ENCODE results near the gene NAT16.
A peak's percentile ranks its signal among the peaks of the same experiment; 100 is the strongest.
"Not testable (repeated sequence)": the region's sequence is repeated elsewhere in the genome, so short reads cannot be mapped to it uniquely, and the experiment has no call there.

The NAT16 gene

DNA sequence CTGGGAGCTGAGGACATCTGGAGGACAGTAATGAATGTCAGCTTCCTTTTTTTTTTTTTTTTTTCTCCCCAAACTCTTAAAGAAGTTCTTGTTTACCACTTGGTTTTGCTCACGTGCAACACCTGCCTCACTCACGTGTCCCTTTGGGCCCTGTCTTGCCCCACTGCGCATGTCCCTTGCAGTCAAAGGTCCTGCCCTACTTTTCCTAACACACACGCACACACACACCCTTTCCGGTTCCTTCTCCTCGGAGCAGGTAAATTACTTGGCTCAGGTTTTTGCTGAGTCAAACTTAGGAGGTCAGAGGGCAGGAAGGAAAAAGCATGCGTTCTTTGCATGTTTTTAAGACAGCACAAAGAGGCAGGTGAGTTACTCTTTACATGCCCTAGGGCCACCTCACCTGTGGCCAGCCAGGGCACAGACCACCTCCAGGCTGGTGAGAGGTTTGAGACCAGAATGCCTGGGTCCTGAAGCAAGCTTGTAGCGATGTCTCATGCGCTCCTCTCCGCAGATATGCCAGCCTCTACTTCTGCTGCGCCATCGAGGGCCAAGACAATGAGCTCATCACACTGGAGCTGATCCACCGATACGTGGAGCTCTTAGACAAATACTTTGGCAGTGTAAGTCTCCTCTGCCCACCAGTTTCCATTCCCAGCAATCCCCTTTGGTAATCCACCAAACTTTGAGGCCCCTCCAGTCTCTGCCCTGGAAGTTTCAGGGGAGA lies 23.1 kb downstream of the NAT16 start:
- peak; percentile 9 for DNase-seq

DNA sequence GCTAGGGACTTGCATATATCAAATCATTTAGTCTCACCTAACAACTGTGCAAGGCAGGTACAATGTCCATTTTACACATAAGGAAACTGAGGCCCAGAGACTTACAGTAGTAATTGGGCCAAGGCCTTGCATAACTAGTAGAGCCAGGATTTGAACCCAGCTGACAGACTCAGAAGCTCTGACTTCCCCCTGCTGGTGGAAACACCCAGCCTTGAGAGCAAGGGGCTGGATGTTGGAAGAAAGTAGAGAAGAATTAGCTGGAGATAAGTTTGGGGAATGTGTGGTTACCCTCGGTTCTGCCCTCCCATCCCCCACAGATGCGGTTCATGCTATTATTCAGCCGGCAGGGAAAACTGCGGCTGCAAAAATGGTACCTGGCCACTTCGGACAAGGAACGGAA lies 23.8 kb downstream of the NAT16 start:
- no peak for DNase-seq

DNA sequence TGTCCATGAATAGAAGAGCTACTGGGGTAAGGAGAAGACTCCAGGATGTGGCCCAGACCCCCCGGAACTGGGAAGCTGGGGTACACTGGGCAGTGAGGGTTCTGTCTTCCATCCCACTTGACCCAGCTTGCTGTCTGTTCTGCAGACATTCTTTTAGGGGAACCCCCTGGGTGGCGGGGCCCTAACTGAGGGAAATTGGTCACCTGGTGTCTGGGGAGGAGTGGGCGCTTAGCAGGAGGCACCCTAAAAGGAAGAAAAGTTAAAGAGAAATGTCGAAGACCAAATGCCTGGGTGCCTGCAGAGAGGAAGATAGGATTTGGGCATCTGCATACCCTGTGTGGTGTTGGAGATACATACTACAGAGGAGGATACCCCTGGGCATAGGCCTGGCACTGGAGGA lies 24.8 kb downstream of the NAT16 start:
- no peak for DNase-seq

DNA sequence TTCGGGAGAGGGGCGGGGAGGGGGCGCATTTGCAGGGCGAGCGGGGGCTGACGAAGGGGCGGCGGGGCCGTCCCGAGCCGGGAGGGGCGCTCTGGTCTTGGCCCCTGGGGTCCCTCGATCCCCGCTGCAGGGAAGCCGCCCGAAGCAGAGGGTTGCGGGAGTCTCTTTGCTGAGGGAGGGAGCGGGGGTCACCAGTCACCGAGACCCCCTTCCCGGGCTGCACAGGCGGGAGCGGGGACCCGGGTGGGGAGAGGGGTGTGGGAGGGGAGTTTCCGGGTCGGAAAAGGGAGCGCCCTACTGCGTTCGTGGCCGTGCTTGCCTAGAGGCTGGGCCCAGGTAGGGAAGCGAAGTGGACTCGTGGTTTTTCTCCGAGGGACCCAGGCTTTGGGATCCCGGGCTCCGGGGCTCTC lies 25.4 kb downstream of the NAT16 start:
- no peak for DNase-seq

DNA sequence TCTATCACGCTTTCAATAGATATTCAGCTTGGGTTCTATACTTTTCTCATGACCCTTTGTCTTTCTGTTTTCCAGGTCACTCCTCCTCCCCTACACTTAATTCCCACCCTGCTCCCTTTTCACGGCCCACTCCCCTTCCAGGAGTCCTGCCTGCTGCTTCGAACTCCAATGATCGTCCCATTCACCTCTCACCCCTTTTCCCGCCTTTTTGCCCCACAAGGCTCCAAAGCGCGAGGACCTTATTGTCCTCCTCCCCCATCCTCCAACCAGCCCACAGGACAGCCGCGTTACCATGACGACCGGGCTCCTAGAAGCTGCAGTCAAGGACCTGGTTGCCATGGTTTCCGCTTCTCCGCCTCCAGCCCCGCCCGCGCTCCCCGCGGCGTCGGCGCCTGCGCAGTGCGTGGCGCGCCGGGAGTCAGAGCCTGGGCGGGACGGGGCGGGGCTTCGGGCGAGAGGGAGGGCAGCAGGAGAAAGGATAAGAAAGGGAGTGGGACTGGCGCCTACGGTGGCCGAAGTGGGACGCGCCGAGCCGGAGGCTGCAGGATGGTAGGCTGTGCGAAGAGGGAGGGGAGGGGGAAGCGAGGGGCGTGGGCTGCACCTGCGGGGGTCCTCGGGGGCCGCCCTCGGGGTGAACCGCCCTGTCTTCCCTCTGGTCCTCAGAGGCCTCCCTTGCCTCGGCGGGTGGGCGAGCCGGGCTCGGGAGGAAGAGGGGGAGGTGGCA lies 26.0 kb downstream of the NAT16 start, which contains the start of gene AP1S1:
TSS of gene AP1S1 (plus strand) at position 508 of the 724 bp plus-strand sequence. CDS start at position 547, 39 bp downstream.
- peak; percentile 99 for DNase-seq

DNA sequence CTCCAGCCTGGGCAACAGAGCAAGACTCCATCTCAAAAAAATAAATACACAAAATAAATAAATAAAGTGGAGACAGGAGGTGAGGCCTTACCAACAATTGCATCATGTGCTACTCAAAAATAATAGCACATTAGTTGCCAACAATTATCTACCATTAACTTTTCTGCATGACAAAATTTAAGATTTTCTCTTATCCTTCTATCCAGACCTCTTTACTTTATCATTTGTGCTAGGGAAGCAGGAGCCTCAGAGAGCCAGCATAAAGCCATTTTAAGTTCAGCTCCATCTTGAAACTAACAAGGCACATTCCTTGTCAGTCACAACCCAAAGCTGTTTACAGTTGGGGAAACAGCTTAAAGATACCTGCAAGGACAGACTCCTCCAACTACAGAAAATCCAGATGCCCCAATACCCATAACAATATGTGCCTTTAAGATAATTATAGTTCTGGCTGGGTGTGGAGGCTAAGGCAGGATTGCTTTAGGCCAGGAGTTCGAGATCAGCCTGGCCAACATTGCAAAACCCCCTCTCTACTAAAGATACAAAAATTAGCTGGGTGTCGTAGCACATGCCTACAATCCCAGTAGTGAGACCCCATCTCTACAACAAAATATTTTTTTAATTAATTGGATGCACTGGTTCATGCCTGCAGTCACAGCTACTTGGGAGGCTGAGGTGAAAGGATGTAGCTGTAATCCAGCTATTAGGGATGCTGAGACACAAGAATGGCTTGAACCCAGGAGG lies 28.0 kb downstream of the NAT16 start:
- DNase-seq = no peak

DNA sequence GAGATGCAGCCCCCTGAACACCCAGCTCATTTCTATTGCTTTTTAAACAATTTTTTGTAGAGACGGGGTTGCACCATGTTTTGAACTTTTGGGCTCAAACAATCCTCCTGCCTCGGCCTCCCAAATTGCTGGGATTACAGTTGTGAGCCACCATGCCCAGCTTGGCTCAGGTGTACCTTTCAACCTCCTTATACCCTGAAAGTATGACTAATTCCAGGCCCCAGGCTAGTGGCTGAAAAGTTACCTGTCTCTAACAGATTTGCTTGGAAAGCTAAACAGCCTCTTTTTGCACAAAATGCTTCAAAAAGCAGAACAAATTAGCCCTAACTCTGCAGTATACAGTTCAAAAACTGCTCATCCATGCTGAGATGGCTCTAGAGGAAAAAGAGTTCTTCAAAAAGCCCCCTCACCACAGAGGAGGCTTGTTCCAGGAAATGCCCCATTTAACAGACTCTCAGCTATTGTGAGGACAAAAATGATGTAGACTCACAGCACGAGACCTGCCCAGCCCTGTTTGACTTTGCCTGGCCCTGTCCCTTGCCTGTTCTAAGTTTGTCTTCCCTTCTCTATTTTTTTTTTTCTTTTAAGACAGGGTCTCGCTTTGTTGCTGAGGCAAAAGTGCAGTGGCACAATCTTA lies 39.2 kb downstream of the NAT16 start:
- no peak for DNase-seq

DNA sequence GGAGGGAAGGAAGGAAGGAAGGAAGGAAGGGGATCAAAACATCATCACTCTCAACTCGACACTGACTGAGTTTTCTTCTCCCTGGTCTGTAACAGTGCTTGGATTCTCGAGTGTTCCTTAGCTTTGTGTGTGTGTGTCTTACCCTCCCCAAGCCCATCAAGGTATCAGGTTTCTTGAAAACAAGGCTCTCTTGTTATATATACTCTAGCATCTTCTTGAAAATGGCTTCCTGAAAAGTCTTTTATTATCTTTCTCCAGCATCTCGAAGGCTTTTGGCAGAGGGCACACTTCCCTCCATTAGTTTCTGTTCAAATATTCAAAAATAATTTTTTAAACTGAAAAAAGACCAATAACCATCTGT lies 39.8 kb downstream of the NAT16 start:
- no peak for DNase-seq

DNA sequence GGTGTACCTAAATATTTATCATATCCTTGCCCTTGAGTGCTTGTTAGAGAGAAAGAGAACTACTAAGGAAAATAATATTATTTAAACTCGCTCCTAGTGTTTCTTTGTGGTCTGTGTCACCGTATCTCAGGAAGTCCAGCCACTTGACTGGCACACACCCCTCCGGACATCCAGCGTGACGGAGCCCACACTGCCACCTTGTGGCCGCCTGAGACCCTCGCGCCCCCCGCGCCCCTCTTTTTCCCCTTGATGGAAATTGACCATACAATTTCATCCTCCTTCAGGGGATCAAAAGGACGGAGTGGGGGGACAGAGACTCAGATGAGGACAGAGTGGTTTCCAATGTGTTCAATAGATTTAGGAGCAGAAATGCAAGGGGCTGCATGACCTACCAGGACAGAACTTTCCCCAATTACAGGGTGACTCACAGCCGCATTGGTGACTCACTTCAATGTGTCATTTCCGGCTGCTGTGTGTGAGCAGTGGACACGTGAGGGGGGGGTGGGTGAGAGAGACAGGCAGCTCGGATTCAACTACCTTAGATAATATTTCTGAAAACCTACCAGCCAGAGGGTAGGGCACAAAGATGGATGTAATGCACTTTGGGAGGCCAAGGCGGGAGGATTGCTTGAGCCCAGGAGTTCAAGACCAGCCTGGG lies 41.8 kb downstream of the NAT16 start:
- DNase-seq = peak; percentile 95

DNA sequence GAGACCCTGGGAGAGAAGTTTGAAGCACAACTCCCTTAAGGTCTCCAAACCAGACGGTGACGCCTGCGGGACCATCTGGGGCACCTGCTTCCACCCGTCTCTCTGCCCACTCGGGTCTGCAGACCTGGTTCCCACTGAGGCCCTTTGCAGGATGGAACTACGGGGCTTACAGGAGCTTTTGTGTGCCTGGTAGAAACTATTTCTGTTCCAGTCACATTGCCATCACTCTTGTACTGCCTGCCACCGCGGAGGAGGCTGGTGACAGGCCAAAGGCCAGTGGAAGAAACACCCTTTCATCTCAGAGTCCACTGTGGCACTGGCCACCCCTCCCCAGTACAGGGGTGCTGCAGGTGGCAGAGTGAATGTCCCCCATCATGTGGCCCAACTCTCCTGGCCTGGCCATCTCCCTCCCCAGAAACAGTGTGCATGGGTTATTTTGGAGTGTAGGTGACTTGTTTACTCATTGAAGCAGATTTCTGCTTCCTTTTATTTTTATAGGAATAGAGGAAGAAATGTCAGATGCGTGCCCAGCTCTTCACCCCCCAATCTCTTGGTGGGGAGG lies 42.4 kb downstream of the NAT16 start:
- DNase-seq = no peak

DNA sequence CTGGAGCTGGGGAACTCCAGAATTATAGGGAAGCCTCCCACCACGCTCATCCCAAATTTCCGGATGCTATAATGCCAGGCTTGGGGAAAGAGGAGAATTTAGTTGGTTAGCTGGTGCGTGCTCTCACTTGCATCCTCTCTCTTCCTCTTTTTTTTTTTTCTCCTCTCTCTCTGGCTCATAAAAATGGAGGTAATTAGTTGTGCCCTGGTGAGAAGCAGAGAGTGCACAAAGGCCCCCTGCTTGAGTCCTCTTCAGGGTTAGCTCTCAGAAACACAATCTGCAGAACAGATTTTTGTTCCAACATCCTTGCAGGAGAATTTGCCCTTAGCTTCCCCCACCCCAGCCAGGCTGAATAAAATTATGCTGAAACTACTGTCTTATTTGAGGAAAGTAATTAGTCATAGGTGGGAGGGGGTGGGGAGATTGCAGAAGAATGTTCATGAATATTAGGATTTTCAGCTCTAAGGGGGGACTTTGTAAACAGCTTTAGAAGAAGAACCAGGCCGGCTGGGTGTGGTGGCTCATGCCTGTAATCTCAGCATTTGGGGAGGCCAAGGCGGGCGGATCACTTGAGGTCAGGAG lies 45.6 kb downstream of the NAT16 start:
- DNase-seq = no peak

DNA sequence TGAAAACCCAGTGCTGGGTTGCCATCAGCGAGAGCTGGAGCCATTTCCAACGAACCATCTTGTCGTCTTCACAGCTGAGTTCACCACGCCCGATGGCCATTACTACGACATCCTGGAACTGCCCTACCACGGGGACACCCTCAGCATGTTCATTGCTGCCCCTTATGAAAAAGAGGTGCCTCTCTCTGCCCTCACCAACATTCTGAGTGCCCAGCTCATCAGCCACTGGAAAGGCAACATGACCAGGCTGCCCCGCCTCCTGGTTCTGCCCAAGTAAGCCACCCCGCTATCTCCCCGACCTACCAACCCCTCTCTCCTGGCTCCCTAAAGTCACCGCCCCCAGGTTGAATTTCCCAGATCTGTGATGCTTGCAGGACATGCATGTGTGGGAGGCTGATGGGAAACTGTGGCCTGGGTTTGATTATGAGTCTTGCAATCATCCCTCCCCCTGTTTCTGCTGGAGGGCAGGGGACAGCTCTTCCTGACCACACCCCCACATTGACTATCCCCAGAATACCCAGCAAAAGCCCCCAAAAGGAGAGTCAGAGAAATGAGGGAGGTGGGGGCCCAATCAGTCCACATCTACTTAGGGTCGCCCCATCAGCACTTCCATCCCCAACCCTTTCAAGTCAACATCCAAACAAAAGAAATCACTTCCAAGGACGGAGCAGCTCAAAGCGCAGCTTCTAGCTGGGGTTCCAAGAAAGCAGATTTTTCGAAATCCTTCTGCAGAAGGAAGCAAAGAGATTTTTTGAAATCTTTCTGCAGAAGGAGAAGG lies 46.3 kb downstream of the NAT16 start:
- DNase-seq = no peak

DNA sequence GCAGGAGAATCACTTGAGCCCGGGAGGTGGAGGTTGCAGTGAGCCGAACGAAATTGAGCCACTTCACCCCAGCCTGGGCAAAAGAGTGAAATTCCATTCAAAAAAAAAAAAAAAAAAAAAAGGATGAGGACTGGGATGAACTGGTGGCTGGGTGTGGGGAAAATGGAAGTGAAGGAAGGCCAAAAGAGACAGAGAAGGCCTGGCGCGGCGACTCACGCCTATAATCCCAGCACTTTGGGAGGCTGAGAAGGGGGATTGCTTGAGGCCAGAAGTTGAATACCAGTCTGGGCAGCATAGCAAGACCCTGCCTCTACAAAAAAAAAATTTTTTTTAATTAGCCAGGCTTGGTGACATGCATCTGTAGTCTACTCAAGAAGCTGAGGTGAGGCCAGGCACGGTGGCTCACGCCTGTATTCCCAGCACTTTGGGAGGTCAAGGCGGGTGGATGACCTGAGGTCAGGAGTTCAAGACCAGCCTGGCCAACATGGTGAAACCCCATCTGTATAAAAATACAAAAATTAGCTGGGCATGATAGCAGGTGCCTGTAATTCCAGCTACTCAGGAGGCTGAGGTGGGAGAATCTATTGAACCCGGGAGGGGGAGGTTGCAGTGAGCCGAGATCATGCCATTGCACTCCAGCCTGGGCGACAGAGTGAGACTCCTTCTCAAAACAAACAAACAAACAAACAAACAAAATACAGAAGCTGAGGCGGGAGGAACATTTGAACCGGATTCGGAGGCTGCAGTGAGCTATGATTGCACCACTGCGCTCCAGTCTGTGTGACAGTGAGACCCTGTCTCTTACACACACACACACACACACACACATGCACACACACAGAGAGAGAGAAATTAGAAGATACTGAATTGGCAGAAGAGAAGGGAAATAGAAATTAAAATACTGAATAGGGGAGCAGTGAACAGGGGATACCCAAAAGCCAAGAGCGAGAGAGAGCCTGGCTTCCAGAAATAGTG lies 47.2 kb downstream of the NAT16 start:
- DNase-seq = not testable (repeated sequence)

DNA sequence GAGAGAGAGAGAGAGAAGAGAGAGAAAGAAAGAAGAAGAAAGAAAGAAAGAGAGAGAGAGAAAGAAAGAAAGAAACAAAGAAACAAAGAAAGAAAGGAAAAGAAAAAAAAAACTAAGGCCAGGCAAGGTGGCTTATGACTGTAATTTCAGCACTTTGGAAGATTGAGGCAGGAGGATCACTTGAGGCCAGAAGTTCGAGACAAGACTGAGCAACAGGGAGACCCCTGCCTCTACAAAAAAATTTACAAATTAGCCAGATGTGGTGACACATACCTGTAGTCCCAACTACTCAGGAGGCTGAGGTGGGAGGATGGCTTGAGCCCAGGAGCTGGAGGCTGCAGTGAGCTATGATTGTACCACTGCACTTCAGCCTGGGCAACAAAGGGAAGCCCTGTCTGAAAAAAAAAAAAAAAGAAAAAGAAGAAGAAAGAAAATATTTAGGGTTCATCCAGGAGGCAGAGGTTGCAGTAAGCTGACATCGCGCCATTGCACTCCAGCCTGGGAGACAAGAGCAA lies 50.4 kb downstream of the NAT16 start:
- no peak for DNase-seq

DNA sequence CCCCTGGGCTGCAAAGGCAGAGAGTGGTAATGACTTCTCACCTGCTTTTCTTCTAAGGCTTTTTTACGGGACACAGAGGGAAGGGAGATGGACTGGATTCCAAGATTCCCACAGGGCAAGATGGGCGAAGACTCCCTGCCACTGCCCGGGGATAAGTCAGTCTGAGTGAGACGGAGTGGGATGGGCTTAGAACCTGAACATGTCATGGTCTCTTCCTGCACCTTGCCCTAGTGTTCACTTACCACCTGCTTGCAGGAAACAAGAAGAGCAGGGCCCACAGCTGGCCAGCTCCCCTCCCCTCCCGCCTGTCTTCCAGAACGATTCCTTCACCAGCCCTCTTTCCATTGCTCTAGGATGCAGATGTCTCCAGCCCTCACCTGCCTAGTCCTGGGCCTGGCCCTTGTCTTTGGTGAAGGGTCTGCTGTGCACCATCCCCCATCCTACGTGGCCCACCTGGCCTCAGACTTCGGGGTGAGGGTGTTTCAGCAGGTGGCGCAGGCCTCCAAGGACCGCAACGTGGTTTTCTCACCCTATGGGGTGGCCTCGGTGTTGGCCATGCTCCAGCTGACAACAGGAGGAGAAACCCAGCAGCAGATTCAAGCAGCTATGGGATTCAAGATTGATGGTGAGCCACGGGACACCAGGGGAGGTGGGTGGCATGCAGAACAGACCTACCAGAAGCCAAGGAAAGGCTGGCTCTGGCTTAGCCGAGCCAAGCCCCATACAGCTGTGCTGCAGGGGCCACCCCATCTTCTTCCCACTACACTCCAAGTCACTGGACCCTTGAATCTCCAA lies 51.9 kb downstream of the NAT16 start:
- DNase-seq = peak; percentile 95

DNA sequence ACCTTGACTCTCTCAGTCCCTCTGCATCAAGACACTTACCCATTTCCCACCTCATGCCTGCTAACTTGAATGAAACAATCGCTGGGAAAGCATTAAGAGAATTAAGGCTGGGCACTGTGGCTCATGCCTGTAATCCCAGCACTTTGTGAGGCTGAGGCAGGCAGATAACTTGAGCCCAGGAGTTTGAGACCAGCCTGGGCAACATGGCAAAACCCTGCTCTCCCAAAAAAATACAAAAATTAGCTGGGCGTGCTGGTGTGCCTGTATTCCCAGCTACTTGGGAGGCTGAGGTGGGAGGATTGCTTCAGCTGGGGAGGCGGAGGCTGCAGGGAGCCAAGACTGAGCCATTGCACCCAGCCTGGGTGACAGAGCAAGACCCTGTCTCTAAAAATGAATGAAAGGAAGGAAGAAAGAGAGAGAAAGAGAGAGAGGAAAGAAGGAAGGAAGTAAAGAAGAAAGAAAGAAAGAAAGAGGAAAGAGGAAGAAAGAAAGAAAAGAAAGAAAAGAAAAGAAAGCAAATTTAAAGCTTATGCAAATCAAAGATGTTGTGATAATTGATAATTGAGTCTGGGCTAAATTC lies 52.5 kb downstream of the NAT16 start:
- DNase-seq = no peak

DNA sequence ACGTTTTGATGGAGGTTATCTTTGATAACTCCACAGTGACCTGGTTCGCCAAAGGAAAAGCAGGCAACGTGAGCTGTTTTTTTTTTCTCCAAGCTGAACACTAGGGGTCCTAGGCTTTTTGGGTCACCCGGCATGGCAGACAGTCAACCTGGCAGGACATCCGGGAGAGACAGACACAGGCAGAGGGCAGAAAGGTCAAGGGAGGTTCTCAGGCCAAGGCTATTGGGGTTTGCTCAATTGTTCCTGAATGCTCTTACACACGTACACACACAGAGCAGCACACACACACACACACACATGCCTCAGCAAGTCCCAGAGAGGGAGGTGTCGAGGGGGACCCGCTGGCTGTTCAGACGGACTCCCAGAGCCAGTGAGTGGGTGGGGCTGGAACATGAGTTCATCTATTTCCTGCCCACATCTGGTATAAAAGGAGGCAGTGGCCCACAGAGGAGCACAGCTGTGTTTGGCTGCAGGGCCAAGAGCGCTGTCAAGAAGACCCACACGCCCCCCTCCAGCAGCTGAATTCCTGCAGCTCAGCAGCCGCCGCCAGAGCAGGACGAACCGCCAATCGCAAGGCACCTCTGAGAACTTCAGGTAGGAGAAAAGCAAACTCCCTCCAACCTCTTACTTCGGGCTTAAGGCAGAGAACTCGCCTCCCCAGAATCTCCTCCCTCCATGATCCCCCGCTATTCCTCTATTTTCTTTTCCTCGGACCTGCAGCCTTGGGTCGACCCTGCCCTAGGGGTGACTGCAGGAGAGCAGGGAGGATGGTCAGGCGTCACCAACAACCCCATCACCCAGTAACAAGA lies 53.2 kb downstream of the NAT16 start, which contains the start of gene SERPINE1:
TSS of gene SERPINE1 (plus strand) at position 454 of the 809 bp plus-strand sequence. CDS start 1,290 bp downstream, outside the sequence.
- DNase-seq = peak; percentile 98

Data from RPMI8226 (cell line).